Upper lobe of left lung (tissue), 4 donors: ENCODE results near the gene CTDNEP1.

Experiments
- CTCF ChIP-seq, 6 experiments: fragments of 450-650 bp in 4 of 6; fragments of 200-600 bp in 2 of 6; sonication (generic) in 2 of 6; IDR thresholded peaks; one replicate each; pipeline ENCODE4 v1.5.1; 2016 to 2019; ENCODE audit warnings: antibody characterized with exemption in 6 of 6
- EP300 ChIP-seq, 4 donors: sonication (generic); formaldehyde crosslinking; IDR thresholded peaks; one replicate each; pipeline ENCODE4 v1.5.1; 2017; ENCODE audit warnings: antibody characterized with exemption in 4 of 4, control low read depth in 2 of 4
- POLR2A ChIP-seq, 4 donors: fragments of 450-650 bp; IDR thresholded peaks; one replicate each; pipeline ENCODE4 v1.5.1; 2016 to 2017; ENCODE audit warnings: antibody characterized with exemption in 4 of 4, mild to moderate bottlenecking in 2 of 4
- POLR2AphosphoS5 ChIP-seq, 2 donors: sonication (generic); formaldehyde crosslinking; IDR thresholded peaks; one replicate each; pipeline ENCODE4 v1.5.1; 2017; ENCODE audit warnings: antibody characterized with exemption in 2 of 2

DNA sequence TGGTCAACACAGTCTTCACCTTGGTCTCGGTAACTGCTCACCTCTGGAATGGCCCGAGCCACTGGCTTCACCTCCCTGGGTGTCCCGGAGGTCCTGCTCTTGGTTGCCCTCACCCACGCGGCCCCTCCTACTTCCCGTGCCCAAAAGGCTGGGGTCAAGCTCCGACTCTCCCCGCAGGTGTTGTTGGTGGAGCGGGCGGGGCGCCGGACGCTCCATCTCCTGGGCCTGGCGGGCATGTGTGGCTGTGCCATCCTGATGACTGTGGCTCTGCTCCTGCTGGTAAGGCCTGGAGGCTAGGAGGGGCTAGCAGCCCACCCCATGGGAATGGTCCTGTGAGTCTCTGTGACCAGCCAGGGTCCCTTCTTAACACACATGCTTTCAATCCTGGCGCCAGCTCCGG, 33.4 kb upstream of the CTDNEP1 start:
- no peak for TF ChIP-seq POLR2A (IDR thresholded peaks at IDR 0.05)
- TF ChIP-seq CTCF (IDR thresholded peaks at IDR 0.05), result no peak
- TF ChIP-seq POLR2AphosphoS5 (IDR thresholded peaks at IDR 0.05), result no peak
- no peak for TF ChIP-seq EP300 (IDR thresholded peaks at IDR 0.05)
